Stimulated activated CD4-positive, alpha-beta T cell treated with anti-CD3 and anti-CD28 coated beads, Interleukin-1b, Interleukin-23, amount 100 ng/mL, for 4 hours (primary cell): ENCODE results near the gene TIMM44.
A peak's percentile ranks its signal among the peaks of the same experiment; 100 is the strongest.
"Not testable (repeated sequence)": the region's sequence is repeated elsewhere in the genome, so short reads cannot be mapped to it uniquely, and the experiment has no call there.

ENCODE experiments used
- DNase-seq, 2 donors: peaks; one replicate each; pipeline ENCODE4 v3.0.0-alpha.2; 2020; ENCODE audit warnings: low read depth in 2 of 2

Gene TIMM44

DNA sequence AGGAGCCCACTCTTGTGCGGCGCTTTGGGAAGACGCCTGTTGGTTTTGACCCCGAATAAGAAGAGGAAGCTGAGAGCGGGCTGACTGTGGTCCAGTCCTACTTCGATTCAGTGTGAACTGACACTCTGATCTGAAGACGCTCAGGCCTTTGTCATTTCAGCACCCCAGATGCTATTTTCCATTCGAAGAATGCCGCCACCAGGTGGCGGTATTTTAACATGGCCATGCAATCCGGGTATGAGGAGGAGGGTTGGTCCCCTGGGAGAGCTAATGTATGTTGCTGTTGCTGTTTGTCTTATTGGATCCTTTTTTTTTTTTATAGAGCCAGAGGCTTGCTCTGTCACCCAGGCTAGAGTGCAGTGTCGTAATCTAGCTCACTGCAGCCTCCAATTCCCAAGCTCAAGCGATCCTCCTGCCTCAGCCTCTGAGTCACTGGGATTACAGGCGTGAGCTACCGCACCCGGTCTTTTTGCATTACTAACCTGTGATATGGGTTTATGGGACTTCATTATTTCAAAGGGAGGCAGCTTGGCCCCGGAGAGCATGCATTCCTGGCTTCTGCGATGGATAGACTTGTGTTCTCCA is 803 bp upstream of the TIMM44 start:
- peak; percentile 83 to 85 for DNase-seq

- DNase-seq = no peak
These were observed 454 bp downstream of the TIMM44 start for GRCh38 chr19:7942981-7943443.

DNA sequence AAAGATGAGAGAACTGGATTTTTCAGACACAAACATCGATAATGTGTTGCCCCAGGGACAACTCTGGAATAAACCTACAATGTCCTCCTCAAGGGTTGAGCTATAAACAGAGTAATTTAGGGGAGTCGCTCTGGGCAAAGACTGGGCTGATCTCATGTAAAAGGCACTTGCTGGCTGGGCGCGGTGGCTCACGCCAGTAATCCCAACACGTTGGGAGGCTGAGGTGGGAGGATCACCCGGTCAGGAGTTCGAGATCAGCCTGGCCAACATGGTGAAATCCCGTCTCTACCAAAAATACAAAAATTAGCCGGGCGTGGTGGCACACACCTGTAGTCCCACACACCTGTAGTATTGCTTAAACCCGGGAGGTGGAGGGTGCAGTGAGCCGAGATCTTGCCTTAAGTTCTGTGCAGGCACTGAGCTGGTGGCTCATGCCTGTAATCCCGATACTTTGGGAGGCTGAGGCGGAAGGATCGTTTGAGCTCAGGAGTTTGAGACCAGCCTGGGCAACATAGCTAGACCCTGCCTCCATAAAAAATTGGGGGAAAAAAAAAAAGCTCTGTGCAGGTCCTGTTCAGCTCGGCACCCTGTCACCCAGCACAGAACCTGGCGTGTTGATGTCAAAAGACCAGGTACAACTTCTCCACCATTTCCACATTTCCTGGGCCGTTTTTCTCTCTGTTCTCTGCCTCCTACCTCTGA is 1.4 kb downstream of the TIMM44 start:
- DNase-seq = no peak

GRCh38 chr19:7940841-7941240 is 2.6 kb downstream of the TIMM44 start:
- no peak for DNase-seq

GRCh38 chr19:7934766-7935165 is 8.7 kb downstream of the TIMM44 start:
- DNase-seq = no peak

- DNase-seq = no peak
These were observed 9.4 kb downstream of the TIMM44 start for GRCh38 chr19:7933828-7934725.

DNA sequence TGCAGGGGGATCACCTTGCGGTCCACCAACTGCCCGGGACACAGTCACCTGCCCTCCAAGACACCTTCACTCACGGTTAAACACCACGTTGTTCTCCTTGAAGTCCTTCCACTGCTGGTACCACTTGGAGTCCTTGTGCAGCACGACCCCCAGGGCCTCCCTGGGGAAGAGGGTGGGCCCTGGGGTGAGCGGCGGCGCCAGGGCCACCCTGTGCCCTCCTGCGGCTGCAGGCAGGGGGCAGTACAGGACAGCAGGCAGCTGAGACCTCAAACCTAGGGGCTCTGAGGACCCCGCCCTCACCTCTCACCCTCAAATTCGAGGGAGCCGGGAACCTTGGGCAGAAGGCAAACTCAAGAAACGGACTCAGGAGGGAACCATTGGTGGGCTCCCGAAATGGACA is 10.1 kb downstream of the TIMM44 start:
- no peak for DNase-seq

GRCh38 chr19:7932930-7933300 is 10.6 kb downstream of the TIMM44 start:
- no peak for DNase-seq

DNA sequence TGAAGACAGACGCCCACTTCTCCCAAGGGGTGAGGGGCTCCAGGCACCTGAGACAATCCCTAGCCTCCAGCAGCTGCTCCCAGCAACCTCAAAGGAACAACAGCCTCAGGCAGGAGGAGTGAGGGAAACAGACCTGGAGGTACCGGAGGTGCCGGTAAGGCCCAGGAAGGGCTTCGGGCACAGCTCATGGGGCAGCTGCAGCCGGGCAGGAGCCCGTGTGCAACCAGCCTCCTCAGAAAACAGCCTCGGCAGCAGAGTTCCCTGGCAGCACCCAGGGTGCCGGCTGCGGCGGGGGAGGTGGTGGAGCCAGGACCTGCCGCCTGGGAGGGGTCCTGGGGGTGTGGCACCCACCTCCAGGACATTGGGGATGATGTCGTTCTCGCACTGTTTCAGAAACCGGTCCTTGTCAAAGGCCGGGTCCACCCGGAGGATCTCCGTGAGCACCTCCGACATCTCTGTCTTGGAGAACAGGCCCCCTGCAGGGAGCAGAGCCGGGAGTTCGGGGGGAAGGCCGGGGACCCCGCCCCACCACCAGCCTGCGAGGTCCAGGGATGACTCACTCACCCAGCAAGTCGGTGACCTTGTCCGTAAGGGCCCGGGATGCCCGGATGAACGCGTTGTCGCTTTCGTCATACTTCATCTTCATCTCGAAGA is 11.1 kb downstream of the TIMM44 start:
- no peak for DNase-seq

DNA sequence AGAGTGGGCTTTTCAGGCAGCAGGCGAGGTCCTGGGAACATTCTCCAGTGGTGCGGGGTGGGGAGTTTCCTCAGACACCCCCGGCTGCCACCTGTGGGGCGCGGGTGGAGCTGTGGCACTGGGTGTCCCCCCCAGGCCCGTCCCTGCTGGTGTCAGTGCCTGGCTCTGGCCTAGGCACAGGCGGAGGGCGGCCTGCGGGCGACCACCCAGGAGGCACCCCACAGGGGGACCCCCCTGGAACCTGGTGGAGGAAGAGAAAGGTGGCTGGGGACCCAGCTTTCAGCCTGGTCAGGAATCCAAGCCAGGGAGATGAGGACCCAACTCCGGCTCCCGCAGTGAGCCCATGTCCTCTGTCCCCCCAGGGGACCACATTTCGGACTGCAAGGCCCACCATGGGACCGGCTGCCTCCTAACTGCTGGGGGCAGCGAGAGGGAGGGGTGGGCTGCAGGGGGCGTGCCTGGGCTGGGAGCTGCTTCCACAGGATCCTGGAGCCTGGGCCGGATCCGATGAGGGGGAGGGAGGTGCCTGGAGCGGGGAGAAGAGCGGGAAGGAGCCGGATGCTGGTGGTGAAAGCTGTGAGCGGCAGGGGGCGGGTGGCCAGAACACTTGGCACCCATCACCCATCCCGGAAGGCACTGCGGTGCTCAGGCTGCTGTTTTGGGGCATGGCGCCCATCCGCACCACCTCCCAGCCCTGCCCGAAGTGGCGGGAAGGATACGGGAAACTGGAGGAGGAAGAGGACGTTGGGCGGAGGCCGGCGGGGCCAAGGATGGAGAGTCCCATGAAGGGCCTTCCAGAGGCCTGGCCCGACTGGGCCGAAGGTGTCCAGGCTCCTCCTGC is 12.0 kb downstream of the TIMM44 start:
- no peak for DNase-seq

GRCh38 chr19:7930765-7931164 is 12.7 kb downstream of the TIMM44 start:
- DNase-seq = no peak

GRCh38 chr19:7930030-7930429 is 13.4 kb downstream of the TIMM44 start:
- DNase-seq = not testable (repeated sequence)

- DNase-seq = no peak
These were observed 14.4 kb downstream of the TIMM44 start for GRCh38 chr19:7928741-7929701.

DNA sequence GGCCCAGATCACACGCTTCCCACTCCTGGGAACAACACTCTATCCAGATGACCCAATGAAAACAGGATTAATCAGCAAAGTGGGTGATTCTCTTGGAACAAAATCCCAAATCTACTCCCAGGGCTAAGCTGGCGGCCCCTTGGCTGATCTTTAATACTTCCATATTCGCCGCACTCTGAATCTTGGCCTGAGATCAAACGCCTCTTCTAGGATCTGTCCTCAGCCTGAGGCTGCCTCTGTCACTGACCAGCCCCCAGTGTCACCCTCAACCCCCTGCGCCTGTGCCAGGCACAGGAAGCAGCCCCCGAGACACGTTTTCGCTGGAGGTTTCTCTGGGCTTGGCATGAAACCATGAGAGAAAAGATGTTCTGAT is 15.1 kb downstream of the TIMM44 start:
- no peak for DNase-seq

DNA sequence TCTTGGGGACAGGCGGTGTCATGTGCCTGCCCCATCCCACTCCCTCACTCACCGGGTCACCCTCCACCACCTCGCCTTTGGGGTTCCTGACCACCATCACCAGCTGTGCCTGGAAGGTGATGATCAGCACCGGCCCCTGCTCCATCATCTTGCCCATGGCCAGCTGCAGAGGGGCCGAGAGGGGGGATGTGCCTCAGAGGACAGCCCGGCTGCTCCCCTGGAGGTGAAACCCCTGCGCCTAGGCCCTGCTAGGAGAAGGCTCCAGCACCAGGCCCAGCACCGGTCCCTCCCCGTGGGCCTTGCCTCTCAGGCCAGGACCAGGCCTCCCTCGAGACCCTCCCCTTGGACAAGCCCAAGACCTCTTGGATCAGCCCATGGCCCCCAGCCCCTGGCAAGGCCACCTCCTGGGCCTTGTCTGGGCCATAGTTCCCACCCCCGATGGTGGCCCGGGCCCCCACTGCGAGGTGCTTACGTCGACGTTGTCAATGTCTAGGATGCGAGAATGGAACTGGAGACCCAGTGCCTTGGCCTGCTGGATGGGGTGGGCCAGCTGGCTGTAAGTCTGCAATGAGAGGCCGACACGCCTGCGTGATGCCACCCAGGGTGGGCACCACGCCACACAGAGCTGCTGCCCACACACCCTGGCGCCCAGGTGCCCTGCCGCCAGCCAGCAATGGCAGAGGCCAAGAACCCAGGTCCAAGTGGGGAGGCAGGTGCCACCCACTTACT is 15.7 kb downstream of the TIMM44 start:
- no peak for DNase-seq

DNA sequence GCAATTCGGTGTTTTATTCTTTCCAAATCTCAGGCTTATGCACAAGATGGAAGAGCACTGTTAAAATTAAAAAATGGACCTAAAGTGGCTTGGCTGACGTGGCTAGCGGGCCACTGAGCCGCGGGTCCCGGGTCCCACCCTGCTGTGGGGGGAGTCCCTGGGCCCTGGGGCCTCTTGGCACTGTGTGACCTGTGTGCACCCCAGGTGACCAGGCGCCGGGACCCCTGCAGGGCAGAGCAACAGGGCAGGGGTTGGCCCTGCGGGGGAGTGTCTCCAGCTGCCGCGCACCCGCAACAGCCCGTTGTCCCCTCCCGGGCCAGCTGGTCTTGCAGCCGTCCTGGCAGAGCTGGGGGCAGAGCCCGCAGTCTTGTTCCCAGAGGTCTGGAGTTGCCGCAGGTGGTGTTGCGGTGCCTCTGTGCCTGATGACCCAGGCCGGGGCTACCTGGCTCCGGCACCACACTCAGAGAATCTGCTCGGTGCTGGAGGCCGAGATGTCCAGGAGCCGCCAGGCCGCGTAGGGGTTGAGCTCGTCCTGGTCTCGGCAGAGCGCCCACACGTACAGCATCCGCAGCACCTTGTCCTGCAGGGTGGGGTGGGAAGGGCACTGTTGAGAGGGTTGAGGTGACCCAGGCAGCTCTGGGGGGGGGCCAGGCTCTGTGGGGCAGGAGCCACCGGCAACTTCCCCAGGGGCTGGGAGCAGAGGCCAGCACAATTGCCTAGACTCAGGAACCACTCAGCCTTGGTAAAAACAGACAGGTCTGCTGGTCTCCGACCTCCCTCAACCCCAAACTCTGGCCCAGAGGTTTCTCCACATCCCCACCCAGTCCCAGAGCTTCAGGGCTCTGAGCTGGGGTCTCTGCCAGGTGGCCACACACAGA is 16.5 kb downstream of the TIMM44 start:
- no peak for DNase-seq

DNA sequence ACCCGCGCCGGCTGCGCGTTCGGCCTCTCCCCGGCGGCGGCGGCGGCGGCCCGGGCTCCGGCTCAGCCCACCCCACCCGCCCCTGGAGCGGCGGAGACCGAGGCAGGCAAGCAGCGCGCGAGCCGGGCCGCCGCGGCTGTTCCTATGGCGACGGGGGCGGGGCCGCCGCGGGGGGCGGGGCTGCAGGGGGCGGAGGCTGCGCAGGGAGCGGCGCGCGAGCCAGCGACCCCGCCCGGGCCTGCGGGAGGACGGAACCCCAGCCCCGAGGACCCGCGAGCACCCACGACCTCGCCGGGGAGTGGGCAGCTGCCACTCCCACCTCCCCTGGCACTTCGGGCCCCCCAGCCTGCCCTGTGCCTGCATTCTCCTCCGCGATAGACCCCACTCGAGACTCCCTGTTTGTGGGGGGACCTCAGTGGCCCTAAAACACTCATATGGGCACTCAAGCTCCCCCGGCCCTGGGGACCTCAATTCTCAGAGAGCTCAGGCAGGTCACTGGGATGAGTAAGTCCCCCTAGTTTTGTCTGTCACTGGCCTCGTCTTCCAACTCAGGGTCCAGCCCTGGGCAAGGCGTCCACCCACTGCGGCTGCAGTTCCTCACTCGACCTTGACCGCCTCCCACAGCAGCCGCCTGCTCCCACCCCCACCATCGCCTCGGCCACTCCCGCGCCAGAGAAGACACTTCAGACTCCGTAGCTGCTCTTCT is 17.3 kb downstream of the TIMM44 start, which contains the start of gene CTXN1:
CTXN1 (minus strand) TSS at position 115 of the 706 bp plus-strand sequence. CDS start 597 bp downstream, outside the sequence.
- peak; percentile 78 to 82 for DNase-seq
